Subcutaneous abdominal adipose tissue (tissue), 5 donors: ENCODE measurements around the gene SBNO2.

Source experiments
- H3K27ac ChIP-seq: one replicate; pipeline ENCODE4 v1.7.0; 2013; ENCODE audit warnings: low read depth, mild to moderate bottlenecking, inconsistent platforms, low read length, moderate library complexity
- H3K27me3 ChIP-seq, 5 donors: one replicate each; pipeline ENCODE4 v1.7.0; 2013; ENCODE audit warnings: low read length in 5 of 5, inconsistent platforms in 1 of 5; ENCODE audit not compliant: control insufficient read depth in 5 of 5, insufficient read depth in 4 of 5
- H3K36me3 ChIP-seq, 5 donors: one replicate each; pipeline ENCODE4 v1.7.0; 2013; ENCODE audit warnings: low read length in 5 of 5; ENCODE audit not compliant: control insufficient read depth in 5 of 5, insufficient read depth in 5 of 5
- H3K4me1 ChIP-seq, 5 donors: one replicate each; pipeline ENCODE4 v1.7.0; 2013; ENCODE audit warnings: low read length in 5 of 5, mild to moderate bottlenecking in 3 of 5, moderate library complexity in 1 of 5; ENCODE audit not compliant: control insufficient read depth in 5 of 5, insufficient read depth in 5 of 5
- H3K4me3 ChIP-seq, 5 donors: one replicate each; pipeline ENCODE4 v1.7.0; 2013; ENCODE audit warnings: low read length in 5 of 5, low read depth in 1 of 5
- H3K9ac ChIP-seq, 5 donors: one replicate each; pipeline ENCODE4 v1.7.0; 2013; ENCODE audit warnings: low read length in 5 of 5, mild to moderate bottlenecking in 4 of 5, moderate library complexity in 3 of 5
- H3K9me3 ChIP-seq, 5 donors: one replicate each; pipeline ENCODE4 v1.7.0; 2013; ENCODE audit warnings: low read length in 5 of 5; ENCODE audit not compliant: control insufficient read depth in 5 of 5
- donor health status: healthy.
- donor health status: healthy.
- donor health status: healthy.
- donor health status: healthy.
- donor health status: healthy.

SBNO2 gene

DNA sequence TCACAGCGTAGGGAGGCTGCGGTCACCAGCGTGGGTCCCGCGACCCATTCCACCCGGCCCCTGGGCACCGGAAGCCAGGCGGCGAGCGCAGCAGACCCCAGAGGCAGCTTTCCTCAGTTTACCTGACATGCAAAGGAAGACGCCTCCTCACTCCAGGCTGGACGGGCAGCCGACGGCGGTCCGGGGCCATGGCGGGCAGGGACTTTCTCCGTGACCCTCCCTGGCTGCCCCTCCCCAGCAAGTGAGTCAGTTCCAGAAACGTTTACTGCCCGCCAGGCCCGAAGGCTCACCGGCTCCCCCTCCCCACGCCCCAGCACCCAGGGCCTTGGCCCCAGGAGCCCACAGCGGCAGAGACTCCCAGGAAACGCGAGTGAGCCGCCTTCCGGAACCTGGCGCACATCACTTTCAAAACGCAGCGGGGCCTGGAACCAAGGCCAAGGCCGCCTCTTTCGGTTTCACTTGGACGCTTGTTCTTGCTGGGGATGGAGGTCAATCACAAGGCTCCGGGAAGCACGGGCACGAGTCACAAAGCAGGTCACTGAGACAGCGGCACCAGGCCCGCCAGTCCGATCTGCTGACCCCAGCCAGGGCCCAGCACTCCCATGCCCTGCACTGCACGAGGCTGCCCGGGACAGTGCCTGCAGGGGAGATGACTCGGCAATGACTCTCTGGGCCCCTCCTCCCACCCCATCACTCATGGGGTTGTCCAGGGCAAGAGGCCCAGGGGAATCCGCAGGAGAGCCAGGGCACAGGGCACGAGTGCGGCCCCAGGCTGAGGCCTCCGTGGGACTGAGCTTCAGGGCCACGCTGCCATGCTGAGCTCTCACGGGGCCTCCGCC is 5.3 kb downstream of the SBNO2 start:
- Histone ChIP-seq H3K4me1 (peaks cover 3 to 94% (median 75%) of the 10 kb centered on the region in 5 donors), H3K36me3 (peaks cover 0 to 21% (median 9%) of the 10 kb centered on the region in 5 donors), H3K9me3 (no peaks in the 10 kb centered on the region), H3K27me3 (no peaks in the 10 kb centered on the region), H3K27ac (peak overlapping the region; percentile 97), H3K9ac (peak overlapping the region in 4 of 5 donors; percentile 56 to 83 (median 69)), H3K4me3 (peak overlapping the region in 4 of 5 donors; percentile 17 to 50 (median 40))

DNA sequence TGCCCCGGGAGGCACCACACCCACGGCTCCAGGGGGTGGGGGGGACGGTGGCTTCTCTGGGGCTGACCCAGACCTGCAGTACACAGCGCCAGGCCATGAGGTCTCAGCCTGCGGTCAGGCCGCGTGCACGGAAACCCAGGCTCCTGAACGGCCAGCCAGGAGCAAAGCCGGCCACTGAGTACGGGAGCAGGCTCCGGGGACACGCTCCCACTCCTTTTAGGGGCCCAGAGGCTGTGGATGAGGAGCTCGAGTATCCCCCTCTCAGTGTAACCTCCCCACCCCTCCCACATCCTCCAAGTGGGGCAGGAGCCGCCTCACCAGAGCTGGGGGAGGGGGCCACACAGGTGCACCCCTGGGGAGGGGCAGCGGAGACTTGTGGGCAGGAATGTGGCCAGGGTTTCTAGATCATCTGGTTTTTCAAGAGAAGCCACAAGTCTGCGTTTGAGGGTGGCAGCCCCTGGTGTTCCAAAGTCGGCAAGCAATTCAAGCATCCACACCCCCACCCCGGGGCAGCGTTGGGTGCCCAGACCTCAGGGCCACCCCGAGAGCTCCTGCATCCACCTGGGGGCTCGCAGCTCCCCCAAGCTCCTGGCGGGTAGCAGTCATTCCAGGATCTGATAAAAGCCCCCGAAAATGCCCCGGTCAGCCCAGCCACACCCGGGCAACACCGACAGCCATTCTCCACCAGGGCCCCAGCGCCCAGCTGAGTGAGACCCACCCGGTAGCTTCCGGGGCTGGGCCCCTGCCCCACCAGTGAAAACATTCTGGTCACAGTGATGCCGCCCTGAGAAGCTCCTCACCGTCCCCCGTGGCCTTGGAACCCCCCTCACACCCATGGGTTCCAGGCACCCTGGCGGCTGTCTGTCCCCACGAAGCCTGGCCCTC is 6.1 kb downstream of the SBNO2 start:
- H3K9ac ChIP-seq = peak overlapping the region in 4 of 5 donors; percentile 30 to 83 (median 60)
- H3K4me3 ChIP-seq = peak overlapping the region in 4 of 5 donors; percentile 17 to 50 (median 40)
- peak overlapping the region; percentile 97 for H3K27ac ChIP-seq
- H3K27me3 ChIP-seq = no peaks in the 10 kb centered on the region
- H3K36me3 ChIP-seq = peaks cover 0 to 21% (median 9%) of the 10 kb centered on the region in 5 donors
- H3K4me1 ChIP-seq = peaks cover 4 to 95% (median 81%) of the 10 kb centered on the region in 5 donors
- H3K9me3 ChIP-seq = no peaks in the 10 kb centered on the region

DNA sequence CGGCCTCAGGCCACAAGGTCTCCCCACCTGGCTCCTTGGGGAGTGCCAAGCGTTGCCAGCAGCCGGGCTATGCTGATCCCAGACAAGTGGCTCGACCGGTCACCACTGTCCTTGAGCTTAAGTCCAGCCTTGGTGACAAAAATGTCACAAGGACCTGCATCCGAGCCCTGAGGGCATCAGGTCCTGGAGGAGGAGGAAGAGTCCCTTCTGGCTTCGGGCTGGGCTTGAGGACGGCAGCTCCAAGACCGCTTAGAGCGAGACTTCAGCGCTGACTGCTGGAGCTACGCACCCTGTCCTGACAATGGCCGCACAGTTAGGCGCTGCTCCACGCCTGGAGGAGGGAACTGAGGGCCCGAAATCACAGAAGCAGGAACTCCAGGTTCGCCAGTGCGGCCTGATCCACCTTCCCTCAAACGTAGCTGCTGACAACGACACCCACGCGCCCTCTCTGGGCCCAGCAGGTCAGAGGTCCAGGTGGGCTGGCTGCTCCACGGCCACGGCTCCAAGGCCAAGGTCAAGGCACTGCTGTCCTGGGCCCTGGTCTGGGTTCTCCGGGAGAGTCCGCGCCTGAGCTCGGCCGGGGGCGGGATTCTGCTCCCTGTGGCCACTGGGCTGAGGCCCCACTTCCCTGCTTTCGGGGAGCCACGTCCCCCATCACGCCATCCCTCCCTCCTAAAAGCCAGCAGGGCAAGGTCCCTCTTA is 7.0 kb downstream of the SBNO2 start:
- Histone ChIP-seq H3K36me3 (peaks cover 0 to 21% (median 9%) of the 10 kb centered on the region in 5 donors), H3K27me3 (no peaks in the 10 kb centered on the region), H3K4me3 (peak overlapping the region in 1 of 5 donors; percentile 19), H3K9me3 (no peaks in the 10 kb centered on the region), H3K9ac (peak overlapping the region in 3 of 5 donors; percentile 35 to 71 (median 42)), H3K27ac (peak overlapping the region; percentile 97), H3K4me1 (peaks cover 3 to 93% (median 81%) of the 10 kb centered on the region in 5 donors)

DNA sequence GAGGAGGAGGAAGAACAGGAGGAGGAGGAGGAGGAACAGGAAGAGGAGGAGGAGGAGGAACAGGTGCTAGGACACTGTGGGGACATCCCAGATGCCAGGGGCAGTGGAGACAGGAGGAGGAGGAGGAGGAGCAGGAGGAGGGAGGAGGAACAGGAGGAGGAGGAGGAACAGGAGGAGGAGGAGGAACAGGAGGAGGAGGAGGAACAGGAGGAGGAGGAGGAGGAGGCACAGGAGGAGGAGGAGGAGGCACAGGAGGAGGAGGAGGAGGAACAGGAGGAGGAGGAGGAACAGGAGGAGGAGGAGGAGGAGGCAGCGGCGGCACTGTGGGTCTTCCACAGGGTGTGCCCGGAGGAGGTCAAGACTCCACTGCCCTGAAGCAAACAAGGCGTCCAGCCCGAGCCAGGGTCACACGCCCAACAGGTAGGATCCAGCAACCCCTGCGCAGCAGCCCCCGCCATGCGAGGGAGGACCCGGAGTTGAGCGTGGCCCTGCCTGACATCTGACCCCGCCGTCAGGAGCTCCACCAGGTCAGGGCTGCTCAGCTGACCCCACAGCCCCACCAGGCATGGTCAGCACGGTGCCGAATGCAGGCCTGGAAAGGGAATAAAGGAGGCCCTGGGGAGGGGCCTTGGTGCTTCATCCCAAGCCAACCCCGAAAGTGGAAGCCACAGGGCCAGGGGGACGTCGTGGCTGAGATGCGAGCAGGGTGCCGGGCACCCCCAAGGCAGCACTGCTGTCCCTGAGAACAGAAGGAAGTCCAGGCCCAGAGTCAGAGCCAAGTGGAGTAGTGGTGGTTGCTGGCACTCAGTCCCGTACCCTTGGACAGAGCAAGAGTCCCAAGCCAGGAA is 9.2 kb downstream of the SBNO2 start:
- Histone ChIP-seq H3K36me3 (peaks cover 0 to 20% (median 8%) of the 10 kb centered on the region in 5 donors), H3K27ac (peak overlapping the region; percentile 97), H3K9ac (peak overlapping the region in 3 of 5 donors; percentile 39 to 72 (median 42))

DNA sequence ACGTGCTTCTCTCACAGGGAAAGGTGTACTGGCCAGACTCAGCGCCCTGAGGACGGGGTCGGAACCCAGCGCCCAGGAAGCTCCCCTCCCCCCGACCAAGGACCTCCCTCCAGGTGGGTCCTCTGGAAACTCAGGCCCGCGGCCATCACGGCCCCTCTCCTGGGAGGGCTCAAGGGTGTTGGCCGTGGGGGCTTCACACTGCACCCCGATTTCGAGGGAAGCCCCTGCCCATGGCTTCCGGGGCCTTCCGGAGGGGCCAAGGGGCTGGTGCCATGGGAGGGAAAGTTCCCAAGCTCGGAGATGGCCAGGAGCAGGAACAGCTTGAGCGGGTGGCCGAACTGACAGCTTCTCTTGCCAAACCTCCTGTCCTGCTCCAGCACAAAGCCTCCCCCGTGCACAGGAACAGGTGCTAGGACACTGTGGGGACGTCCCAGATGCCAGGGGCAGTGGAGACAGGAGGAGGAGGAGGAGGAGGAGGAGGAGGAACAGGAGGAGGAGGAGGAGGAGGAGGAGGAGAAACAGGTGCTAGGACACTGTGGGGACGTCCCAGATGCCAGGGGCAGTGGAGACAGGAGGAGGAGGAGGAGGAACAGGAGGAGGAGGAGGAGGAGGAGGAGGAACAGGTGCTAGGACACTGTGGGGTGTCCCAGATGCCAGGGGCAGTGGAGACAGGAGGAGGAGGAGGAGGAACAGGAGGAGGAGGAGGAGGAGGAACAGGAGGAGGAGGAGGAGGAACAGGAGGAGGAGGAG is 10.0 kb downstream of the SBNO2 start:
- H3K27me3 ChIP-seq = no peaks in the 10 kb centered on the region
- peaks cover 2 to 73% (median 55%) of the 10 kb centered on the region in 5 donors for H3K4me1 ChIP-seq
- peaks cover 0 to 20% (median 8%) of the 10 kb centered on the region in 5 donors for H3K36me3 ChIP-seq
- peak overlapping the region in 1 of 5 donors; percentile 59 for H3K9ac ChIP-seq
- H3K27ac ChIP-seq = peak overlapping the region; percentile 65
- H3K9me3 ChIP-seq = no peaks in the 10 kb centered on the region
- H3K4me3 ChIP-seq = peak overlapping the region in 1 of 5 donors; percentile 16

More for the DNA sequence above, 9.2 kb downstream of the SBNO2 start:
- Histone ChIP-seq H3K4me1 (peaks cover 2 to 79% (median 63%) of the 10 kb centered on the region in 5 donors), H3K27me3 (no peaks in the 10 kb centered on the region), H3K4me3 (no peak overlapping the region), H3K9me3 (no peaks in the 10 kb centered on the region)

DNA sequence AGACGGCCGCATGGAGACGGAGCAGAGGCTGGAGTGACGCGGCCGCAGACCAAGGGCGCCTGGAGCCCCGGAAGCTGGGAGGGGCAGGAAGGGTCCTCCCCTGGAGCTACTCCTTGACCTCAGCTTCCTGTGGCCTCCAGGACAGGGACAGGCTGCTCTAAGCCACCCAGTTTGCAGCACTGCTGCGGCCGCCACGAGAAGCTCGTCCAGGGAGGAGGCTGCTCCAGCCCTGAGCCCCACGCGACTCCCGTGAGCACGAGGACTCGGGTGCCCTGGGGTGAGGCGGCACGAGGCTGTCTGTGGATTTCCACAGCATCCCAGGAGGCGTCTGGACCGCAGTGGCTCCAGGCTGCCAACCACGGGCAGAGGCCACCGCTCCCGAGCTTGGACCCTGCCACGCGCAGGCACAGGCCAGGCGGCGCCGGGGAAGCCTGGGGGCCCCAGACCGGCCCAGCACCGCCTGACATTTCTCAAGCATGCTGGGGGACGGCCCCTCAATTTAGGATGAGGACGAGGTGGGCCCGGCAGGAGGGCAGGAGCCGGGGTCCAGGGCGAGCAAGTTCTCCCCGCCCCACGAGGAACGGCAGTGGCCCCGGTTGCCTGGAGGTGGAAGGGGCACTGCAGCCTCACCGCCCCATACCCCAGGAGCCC is 10.7 kb downstream of the SBNO2 start:
- Histone ChIP-seq H3K4me1 (peaks cover 2 to 68% (median 51%) of the 10 kb centered on the region in 5 donors), H3K9ac (peak overlapping the region in 1 of 5 donors; percentile 59), H3K27ac (peak overlapping the region; percentile 65)

DNA sequence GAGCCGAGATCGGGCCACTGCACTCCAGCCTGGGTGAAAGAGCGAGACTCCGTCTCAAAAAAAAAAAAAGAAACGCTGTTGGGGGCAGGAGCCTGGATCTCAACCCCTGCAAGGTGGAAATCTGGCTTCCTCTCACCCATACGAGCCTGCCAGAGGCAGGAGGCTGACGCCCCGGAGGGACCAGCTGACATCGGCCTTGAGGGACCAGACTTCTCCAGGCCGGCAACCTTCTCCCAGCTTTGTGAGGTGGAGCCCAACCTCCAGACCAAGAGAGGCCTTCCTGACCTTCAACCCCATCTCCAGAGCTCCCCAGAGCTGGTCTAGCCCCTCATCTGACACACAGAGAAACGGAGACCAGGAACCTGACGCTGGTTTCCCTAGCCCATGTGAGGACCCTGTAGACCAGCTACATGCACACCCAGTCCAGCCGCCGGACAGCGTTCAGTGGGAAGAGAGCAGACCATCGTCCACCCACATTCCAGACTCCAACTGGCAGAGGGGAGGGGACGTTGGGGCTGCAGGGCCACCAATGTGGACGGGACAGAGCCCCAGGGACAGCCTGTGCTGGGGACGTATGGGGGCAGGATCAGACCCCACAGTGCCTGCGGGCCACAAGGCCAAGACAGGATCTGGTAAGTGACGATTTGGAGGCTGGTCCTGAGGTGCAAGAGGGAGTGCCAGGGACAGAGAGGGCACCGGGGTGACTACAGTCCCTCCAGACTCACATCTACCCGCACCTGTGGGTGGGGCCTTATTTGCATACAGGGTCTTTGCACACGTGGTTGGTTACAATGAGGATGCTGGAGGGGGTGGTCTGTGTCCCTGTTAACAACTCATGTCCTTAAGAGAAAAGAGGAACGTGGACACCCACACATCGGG is 11.4 kb downstream of the SBNO2 start:
- H3K27ac ChIP-seq = peak overlapping the region; percentile 65
- peaks cover 2 to 60% (median 44%) of the 10 kb centered on the region in 5 donors for H3K4me1 ChIP-seq
- peaks cover 0 to 27% (median 11%) of the 10 kb centered on the region in 5 donors for H3K36me3 ChIP-seq
- peak overlapping the region in 1 of 5 donors; percentile 3 for H3K4me3 ChIP-seq
- no peaks in the 10 kb centered on the region for H3K9me3 ChIP-seq
- H3K9ac ChIP-seq = peak overlapping the region in 1 of 5 donors; percentile 22
- H3K27me3 ChIP-seq = no peaks in the 10 kb centered on the region

More for the DNA sequence above, 10.7 kb downstream of the SBNO2 start:
- Histone ChIP-seq H3K36me3 (peaks cover 0 to 23% (median 8%) of the 10 kb centered on the region in 5 donors), H3K27me3 (no peaks in the 10 kb centered on the region), H3K9me3 (no peaks in the 10 kb centered on the region), H3K4me3 (peak overlapping the region in 3 of 5 donors; percentile 9 to 29 (median 16))
